Fibroblast of lung (primary cell): ENCODE results near the gene CNKSR2. TPM values are rescaled to one million over a fixed set of nuclear protein-coding genes. Genes with fewer than 3 reads are reported as not detected.
"Not testable (repeated sequence)": the region's sequence is repeated elsewhere in the genome, so short reads cannot be mapped to it uniquely, and the experiment has no call there.

ENCODE experiments used
- DNase-seq, 2 donors: peaks; one replicate each; pipeline versions ENCODE4 v3.0.0 to v3.0.0-alpha.2; 2010; ENCODE audit warnings: low read depth in 2 of 2
- H2AFZ ChIP-seq: 2 replicates; pipeline ENCODE4 v1.5.1; 2012; ENCODE audit warnings: low read length, control low read depth, inconsistent platforms
- H3K27ac ChIP-seq: 2 replicates; pipeline ENCODE4 v1.5.1; 2011; ENCODE audit warnings: low read length, control low read depth; ENCODE audit not compliant: insufficient read depth
- H3K27me3 ChIP-seq: 2 replicates; pipeline ENCODE4 v1.5.1; 2011; ENCODE audit warnings: mild to moderate bottlenecking, low read length; ENCODE audit not compliant: control insufficient read depth, insufficient read depth
- H3K36me3 ChIP-seq: 2 replicates; pipeline ENCODE4 v1.5.1; 2011; ENCODE audit warnings: low read length; ENCODE audit not compliant: control insufficient read depth, insufficient read depth
- H3K4me1 ChIP-seq: 2 replicates; pipeline ENCODE4 v1.5.1; 2011; ENCODE audit warnings: low read length; ENCODE audit not compliant: control insufficient read depth, insufficient read depth; ENCODE audit errors: extremely low read depth
- H3K4me2 ChIP-seq: 2 replicates; pipeline ENCODE4 v1.5.1; 2011; ENCODE audit warnings: low read length, control low read depth; ENCODE audit not compliant: insufficient read depth; ENCODE audit errors: extremely low read depth
- H3K4me3 ChIP-seq, 4 experiments: fragments of 200-600 bp in 1 of 4; sonication (generic) in 1 of 4; replicated peaks in 1 of 4; 2 replicates each; pipeline ENCODE4 v1.5.1; 2011 to 2016; ENCODE audit warnings: low read length in 4 of 4, low read depth in 3 of 4, mild to moderate bottlenecking in 3 of 4, control low read depth in 2 of 4, inconsistent platforms in 1 of 4, mixed read lengths in 1 of 4; ENCODE audit not compliant: insufficient read depth in 1 of 4; ENCODE audit errors: control extremely low read depth in 1 of 4
- H3K79me2 ChIP-seq: 2 replicates; pipeline ENCODE4 v1.5.1; 2012; ENCODE audit warnings: mild to moderate bottlenecking, low read length, inconsistent platforms; ENCODE audit not compliant: control insufficient read depth, insufficient read depth
- H3K9ac ChIP-seq: 2 replicates; pipeline ENCODE4 v1.5.1; 2011; ENCODE audit warnings: mild to moderate bottlenecking, low read length, control low read depth; ENCODE audit not compliant: insufficient read depth
- H3K9me3 ChIP-seq: 2 replicates; pipeline ENCODE4 v1.5.1; 2012; ENCODE audit warnings: low read depth, low read length; ENCODE audit not compliant: control insufficient read depth, insufficient read depth
- H4K20me1 ChIP-seq: 2 replicates; pipeline ENCODE4 v1.5.1; 2011; ENCODE audit warnings: low read length; ENCODE audit not compliant: control insufficient read depth, insufficient read depth; ENCODE audit errors: extremely low read depth
- CTCF ChIP-seq, 2 donors: IDR thresholded peaks in 1 of 2; conservative IDR thresholded peaks in 1 of 2; 1 replicate in 1 of 2; 2 replicates in 1 of 2; pipeline ENCODE4 v1.5.1; 2011 to 2012; ENCODE audit warnings: low read length in 2 of 2, control low read depth in 1 of 2, inconsistent platforms in 1 of 2, low read depth in 1 of 2, mild to moderate bottlenecking in 1 of 2
- EZH2 ChIP-seq: IDR thresholded peaks from 2 replicates; pipeline ENCODE4 v1.5.1; 2012; ENCODE audit warnings: low read length, control low read depth, mild to moderate bottlenecking; ENCODE audit errors: missing control alignments
- polyA plus RNA-seq, 2 donors: library from polyadenylated mRNA; depleted of rRNA in 1 of 2; stranded (reverse) in 1 of 2; unstranded in 1 of 2; fragments of >200 nt; gene quantifications; 2 replicates each; pipeline ENCODE4 v1.2.1, GENCODE V29; 2011 to 2012; ENCODE audit warnings: missing spikeins in 1 of 2
- total RNA-seq: library from RNA; depleted of rRNA; stranded (reverse); fragments of >200 nt; gene quantifications from 2 replicates; pipeline ENCODE4 v1.2.1, GENCODE V29; 2014

Gene CNKSR2
- total and polyA plus RNA-seq, 2 donors (not counting 1 experiment from before 2014, with no cell fraction given) = 0.16 to 0.33 TPM

- Histone ChIP-seq H3K9me3 (no peaks in the 10 kb centered on the region), H3K4me1 (no peaks in the 10 kb centered on the region), H3K4me3 (no peak overlapping the region), H4K20me1 (no peaks in the 10 kb centered on the region), H3K79me2 (no peaks in the 10 kb centered on the region), H3K27me3 (no peaks in the 10 kb centered on the region), H2AFZ (no peak overlapping the region), H3K9ac (no peak overlapping the region), H3K27ac (peak overlapping the region; percentile 32), H3K4me2 (no peak overlapping the region), H3K36me3 (no peaks in the 10 kb centered on the region)
- peak; percentile 9 to 15 for DNase-seq
- TF ChIP-seq EZH2 (no peak), CTCF (conservative IDR thresholded peaks at IDR 0.05 in 1 of 2, IDR thresholded peaks at IDR 0.05 in 1 of 2; ENCODE audit: low read depth in 1 of 2, low read length in 2 of 2) (no peak)
Observed at GRCh38 chrX:21528076-21528475, 153.9 kb downstream of the CNKSR2 start.

GRCh38 chrX:21529771-21530170 lies 155.6 kb downstream of the CNKSR2 start:
- no peak overlapping the region for H2AFZ ChIP-seq
- no peak for TF ChIP-seq EZH2
- TF ChIP-seq CTCF (conservative IDR thresholded peaks at IDR 0.05 in 1 of 2, IDR thresholded peaks at IDR 0.05 in 1 of 2; ENCODE audit: low read depth in 1 of 2, low read length in 2 of 2) = no peak
- H3K4me2 ChIP-seq = no peak overlapping the region
- H3K9ac ChIP-seq = no peak overlapping the region
- DNase-seq = peak; percentile 25 to 53
- no peaks in the 10 kb centered on the region for H3K79me2 ChIP-seq
- H3K9me3 ChIP-seq = no peaks in the 10 kb centered on the region
- no peak overlapping the region for H3K4me3 ChIP-seq
- H3K4me1 ChIP-seq = no peaks in the 10 kb centered on the region
- H3K27ac ChIP-seq = no peak overlapping the region
- H4K20me1 ChIP-seq = no peaks in the 10 kb centered on the region
- H3K27me3 ChIP-seq = no peaks in the 10 kb centered on the region
- H3K36me3 ChIP-seq = no peaks in the 10 kb centered on the region

GRCh38 chrX:21544642-21545041 lies 170.4 kb downstream of the CNKSR2 start:
- H3K9ac ChIP-seq, H3K4me1 ChIP-seq, H3K36me3 ChIP-seq, H2AFZ ChIP-seq, DNase-seq, H3K4me2 ChIP-seq, H3K9me3 ChIP-seq, H3K27ac ChIP-seq, H3K4me3 ChIP-seq, H3K79me2 ChIP-seq, H4K20me1 ChIP-seq, H3K27me3 ChIP-seq: not testable (repeated sequence)
